Measurements from ENCODE around the gene KRTAP10-10.
"Not testable (repeated sequence)": the region's sequence is repeated elsewhere in the genome, so short reads cannot be mapped to it uniquely, and the experiment has no call there.

Gene KRTAP10-10

GRCh38 chr21:44637018-44637850 lies at the start of gene KRTAP10-10:
TSS of gene KRTAP10-10 (plus strand) at chr21:44637356. CDS start at chr21:44637418, 62 bp downstream.
- no peak for DNase-seq

- DNase-seq: no peak
Measured at GRCh38 chr21:44589094-44589493, 48.1 kb upstream of the KRTAP10-10 start.

- DNase-seq: no peak
Measured at GRCh38 chr21:44589586-44590305, 47.4 kb upstream of the KRTAP10-10 start.

GRCh38 chr21:44590311-44590721 lies 46.8 kb upstream of the KRTAP10-10 start:
- no peak for DNase-seq

GRCh38 chr21:44590897-44591800 lies 46.0 kb upstream of the KRTAP10-10 start:
- DNase-seq: not testable (repeated sequence)

- peak; percentile 12 for DNase-seq
Measured at GRCh38 chr21:44591801-44592130, 45.4 kb upstream of the KRTAP10-10 start.

- no peak for DNase-seq
Measured at GRCh38 chr21:44592446-44593311, 44.5 kb upstream of the KRTAP10-10 start, which contains the start of gene KRTAP10-6. TSS of gene KRTAP10-6 (minus strand) at chr21:44592505. CDS start at chr21:44592484, 21 bp downstream.

- no peak for DNase-seq
Measured at GRCh38 chr21:44593598-44594405, 43.4 kb upstream of the KRTAP10-10 start.

- no peak for DNase-seq
Measured at GRCh38 chr21:44594406-44594916, 42.7 kb upstream of the KRTAP10-10 start.

GRCh38 chr21:44595524-44595923 lies 41.6 kb upstream of the KRTAP10-10 start:
- DNase-seq: no peak

GRCh38 chr21:44596068-44596725 lies 41.0 kb upstream of the KRTAP10-10 start:
- no peak for DNase-seq

GRCh38 chr21:44598061-44598460 lies 39.1 kb upstream of the KRTAP10-10 start:
- DNase-seq: no peak

GRCh38 chr21:44599264-44600029 lies 37.7 kb upstream of the KRTAP10-10 start:
- DNase-seq: no peak

GRCh38 chr21:44600118-44600978 lies 36.8 kb upstream of the KRTAP10-10 start, which contains the start of gene KRTAP10-7:
TSS of gene KRTAP10-7 (plus strand) at chr21:44600597. CDS start at chr21:44600622, 25 bp downstream.
- not testable (repeated sequence) for DNase-seq

- DNase-seq: not testable (repeated sequence)
Measured at GRCh38 chr21:44601091-44601490, 36.1 kb upstream of the KRTAP10-10 start.

GRCh38 chr21:44601596-44602462 lies 35.3 kb upstream of the KRTAP10-10 start:
- no peak for DNase-seq

- DNase-seq: no peak
Measured at GRCh38 chr21:44602463-44602850, 34.7 kb upstream of the KRTAP10-10 start.
